WTC11 (cell line): ENCODE measurements around the gene NPAS3. TPM values are rescaled to one million over a fixed set of nuclear protein-coding genes. Genes with fewer than 3 reads are reported as not detected.

ENCODE experiments used
- ATAC-seq: fragments of 200-7000 bp; cut with Tn5 transposase; 2 replicates; pipeline ENCODE4 v1.10.0; 2021; ENCODE audit warnings: mild to moderate bottlenecking, moderate library complexity
- CTCF ChIA-PET: fragments of 300-600 bp; sonication (Branson Sonifier 250); formaldehyde crosslinking; loops from one replicate; lab custom pipeline; 2021; ENCODE audit warnings: antibody characterized with exemption; lab: Charles Lee
- POLR2A ChIA-PET: fragments of 350-600 bp; sonication (Branson Sonifier 250); formaldehyde crosslinking; loops from one replicate; lab custom pipeline; 2021; ENCODE audit warnings: antibody characterized with exemption; lab: Charles Lee
- DNase-seq: peaks from one replicate; pipeline ENCODE4 v3.0.0; 2021; ENCODE audit warnings: low spot score
- H3K27ac Mint-ChIP-seq: 2 replicates; pipeline ENCODE4 v1.8.0; 2021; ENCODE audit warnings: mixed read lengths
- H3K27me3 Mint-ChIP-seq: 2 replicates; pipeline ENCODE4 v1.8.0; 2021; ENCODE audit warnings: low read depth, mild to moderate bottlenecking, moderate library complexity, mixed read lengths
- H3K36me3 Mint-ChIP-seq: 2 replicates; pipeline ENCODE4 v1.8.0; 2021; ENCODE audit warnings: mixed read lengths
- H3K4me1 Mint-ChIP-seq: 2 replicates; pipeline ENCODE4 v1.8.0; 2022; ENCODE audit warnings: mixed read lengths
- H3K4me3 Mint-ChIP-seq: 2 replicates; pipeline ENCODE4 v1.8.0; 2021; ENCODE audit warnings: mild to moderate bottlenecking, moderate library complexity, mixed read lengths
- H3K9me3 Mint-ChIP-seq: 2 replicates; pipeline ENCODE4 v1.8.0; 2021; ENCODE audit warnings: mixed read lengths
- ARID4B ChIP-seq: sonication (generic); formaldehyde crosslinking; IDR thresholded peaks from 2 replicates; pipeline ENCODE4 v1.8.0; 2023; ENCODE audit warnings: missing genetic modification reagents, mild to moderate bottlenecking, borderline replicate concordance
- ATF3 ChIP-seq: sonication (generic); formaldehyde crosslinking; conservative IDR thresholded peaks from 2 replicates; pipeline ENCODE4 v1.8.1; 2022; ENCODE audit warnings: mild to moderate bottlenecking, missing genetic modification reagents
- ELF4 ChIP-seq: sonication (generic); formaldehyde crosslinking; IDR thresholded peaks from 2 replicates; pipeline ENCODE4 v1.8.1; 2022; ENCODE audit warnings: low read depth, mild to moderate bottlenecking, moderate library complexity, missing genetic modification reagents
- ESRRA ChIP-seq: sonication (generic); formaldehyde crosslinking; IDR thresholded peaks from 2 replicates; pipeline ENCODE4 v1.8.1; 2022; ENCODE audit warnings: mild to moderate bottlenecking, missing genetic modification reagents, borderline replicate concordance
- ETV6 ChIP-seq: sonication (generic); formaldehyde crosslinking; IDR thresholded peaks from 2 replicates; pipeline ENCODE4 v1.8.1; 2022; ENCODE audit warnings: mild to moderate bottlenecking, missing genetic modification reagents
- PRDM15 ChIP-seq: sonication (generic); formaldehyde crosslinking; IDR thresholded peaks from 2 replicates; pipeline ENCODE4 v1.8.0; 2022; ENCODE audit warnings: missing genetic modification reagents
- RELA ChIP-seq: sonication (generic); formaldehyde crosslinking; IDR thresholded peaks from 2 replicates; pipeline ENCODE4 v1.8.1; 2022; ENCODE audit warnings: missing genetic modification reagents, mild to moderate bottlenecking, borderline replicate concordance
- RORB ChIP-seq: fragments of 250-450 bp; sonication (Bioruptor Pico); IDR thresholded peaks from 2 replicates; pipeline ENCODE4 v1.9.0; 2021; ENCODE audit warnings: mild to moderate bottlenecking
- SOX15 ChIP-seq: fragments of 250-450 bp; sonication (Bioruptor Pico); IDR thresholded peaks from 2 replicates; pipeline ENCODE4 v1.9.0; 2021; ENCODE audit warnings: mild to moderate bottlenecking
- STAT6 ChIP-seq: sonication (generic); formaldehyde crosslinking; conservative IDR thresholded peaks from 2 replicates; pipeline ENCODE4 v1.8.1; 2023; ENCODE audit warnings: mild to moderate bottlenecking, low read depth, missing genetic modification reagents, moderate library complexity
- total RNA-seq: library from RNA; stranded (reverse); gene quantifications from 3 replicates; pipeline ENCODE4 v1.2.3, GENCODE V29; 2021

NPAS3 gene
- total RNA-seq, 1 experiment from 2014 or later: 3.2 TPM

GRCh38 chr14:33131801-33132200 lies 193.1 kb downstream of the NPAS3 start:
- CTCF ChIA-PET: no interaction called here
- POLR2A ChIA-PET: no interaction called here
- TF ChIP-seq SOX15 (CRISPR knock-in tag): no peak
- Mint-ChIP-seq H3K27ac (no peak overlapping the region), H3K27me3 (peaks cover 61% of the 10 kb centered on the region), H3K36me3 (no peaks in the 10 kb centered on the region), H3K4me1 (peaks cover 19% of the 10 kb centered on the region), H3K9me3 (no peaks in the 10 kb centered on the region), H3K4me3 (no peak overlapping the region)
- no peak for ATAC-seq
- DNase-seq: no peak

- DNase-seq (no peak), ATAC-seq (no peak)
- TF ChIP-seq RELA (CRISPR knock-in tag) (no peak), ELF4 (CRISPR knock-in tag) (no peak), ARID4B (CRISPR knock-in tag) (no peak)
- POLR2A ChIA-PET: no interaction called here
- H3K9me3 Mint-ChIP-seq: no peaks in the 10 kb centered on the region
- H3K36me3 Mint-ChIP-seq: no peaks in the 10 kb centered on the region
- peaks cover 17% of the 10 kb centered on the region for H3K4me1 Mint-ChIP-seq
- CTCF ChIA-PET: interaction anchor here (0.5 to 0.7 kb wide), 2 partner anchors 196 to 505 kb away, joined by 3 to 4 read pairs; no protein-coding TSS in a partner anchor
- H3K4me3 Mint-ChIP-seq: no peak overlapping the region
- no peak overlapping the region for H3K27ac Mint-ChIP-seq
- H3K27me3 Mint-ChIP-seq: peaks cover 63% of the 10 kb centered on the region
These were observed 195.5 kb downstream of the NPAS3 start for GRCh38 chr14:33134162-33134561.

GRCh38 chr14:33134975-33135374 lies 196.3 kb downstream of the NPAS3 start:
- CTCF ChIA-PET: interaction anchor here (0.5 to 0.7 kb wide), 2 partner anchors 197 to 506 kb away, joined by 3 to 4 read pairs; no protein-coding TSS in a partner anchor
- Mint-ChIP-seq H3K4me1 (peaks cover 17% of the 10 kb centered on the region), H3K27ac (no peak overlapping the region), H3K36me3 (no peaks in the 10 kb centered on the region), H3K4me3 (no peak overlapping the region), H3K9me3 (no peaks in the 10 kb centered on the region), H3K27me3 (peaks cover 63% of the 10 kb centered on the region)
- no peak for DNase-seq
- ATAC-seq: no peak
- POLR2A ChIA-PET: no interaction called here
- TF ChIP-seq ATF3 (CRISPR knock-in tag) (no peak), PRDM15 (CRISPR knock-in tag) (no peak), RORB (CRISPR knock-in tag) (no peak), ETV6 (CRISPR knock-in tag) (no peak), STAT6 (CRISPR knock-in tag) (no peak), ESRRA (no peak)
- TF ChIP-seq, all 79 proteins: peak for 0
